H54 (cell line): ENCODE results near the gene CLDN6.

ENCODE experiments used
- DNase-seq: peaks from one replicate; pipeline ENCODE4 v3.0.0; 2011; ENCODE audit warnings: low spot score, mixed read lengths; ENCODE audit not compliant: insufficient read length
- FAIRE-seq: peaks from 3 replicates; lab custom pipeline; 2011; peaks lifted over from hg19 to GRCh38; lab: Jason Lieb, UNC
- POLR2A ChIP-seq: IDR thresholded peaks from 2 replicates; pipeline ENCODE4 v1.6.1; 2011; ENCODE audit warnings: low read depth, mild to moderate bottlenecking, low read length

Gene CLDN6

GRCh38 chr16:3020604-3021448 is 2.8 kb upstream of the CLDN6 start:
- peak; percentile 78; the same call in 1 of the 2 replicates for TF ChIP-seq POLR2A
- FAIRE-seq (no peak), DNase-seq (peak; percentile 86)

GRCh38 chr16:3020247-3020603 is 2.2 kb upstream of the CLDN6 start, which contains the start of gene TNFRSF12A:
TNFRSF12A (plus strand) TSS chr16:3020368; CDS start chr16:3020398, 30 bp downstream.
- DNase-seq (peak; percentile 62), FAIRE-seq (no peak)
- peak; percentile 96 for TF ChIP-seq POLR2A

- no peak for FAIRE-seq
- DNase-seq, result no peak
- no peak for TF ChIP-seq POLR2A
These were observed 1.7 kb upstream of the CLDN6 start for GRCh38 chr16:3019594-3020246.

- FAIRE-seq (no peak), DNase-seq (no peak)
- TF ChIP-seq POLR2A, result no peak
These were observed 639 bp downstream of the CLDN6 start for GRCh38 chr16:3017344-3017743.

- no peak for TF ChIP-seq POLR2A
- DNase-seq (no peak), FAIRE-seq (no peak)
These were observed 2.0 kb downstream of the CLDN6 start for GRCh38 chr16:3015865-3016521.

GRCh38 chr16:3014971-3015370 is 3.0 kb downstream of the CLDN6 start:
- FAIRE-seq (no peak), DNase-seq (no peak)
- no peak for TF ChIP-seq POLR2A

GRCh38 chr16:3013998-3014690 is 3.8 kb downstream of the CLDN6 start:
- no peak for FAIRE-seq
- TF ChIP-seq POLR2A, result no peak
- DNase-seq, result no peak

GRCh38 chr16:3013491-3013951 is 4.5 kb downstream of the CLDN6 start:
- DNase-seq (peak; percentile 67), FAIRE-seq (no peak)
- TF ChIP-seq POLR2A, result no peak

- no peak for FAIRE-seq
These were observed 5.1 kb downstream of the CLDN6 start, which contains the start of gene CLDN9 for GRCh38 chr16:3012828-3013420. CLDN9 (plus strand) TSS chr16:3012923; CDS start chr16:3013363, 440 bp downstream.

GRCh38 chr16:3012246-3012645 is 5.7 kb downstream of the CLDN6 start:
- TF ChIP-seq POLR2A, result no peak
- DNase-seq (no peak), FAIRE-seq (no peak)

More at GRCh38 chr16:3012828-3013420, 5.1 kb downstream of the CLDN6 start, which contains the start of gene CLDN9:
- DNase-seq, result peak; percentile 77
- no peak for TF ChIP-seq POLR2A

- no peak for TF ChIP-seq POLR2A
- no peak for DNase-seq
- FAIRE-seq, result no peak
These were observed 7.5 kb downstream of the CLDN6 start for GRCh38 chr16:3010510-3010909.

- DNase-seq (no peak), FAIRE-seq (no peak)
- TF ChIP-seq POLR2A, result no peak
These were observed 8.2 kb downstream of the CLDN6 start for GRCh38 chr16:3009568-3010390.

- DNase-seq, result no peak
- TF ChIP-seq POLR2A, result no peak
- no peak for FAIRE-seq
These were observed 9.3 kb downstream of the CLDN6 start for GRCh38 chr16:3008690-3009037.
